DMS79 (cell line): Measurements from ENCODE around the gene MYOG.

Experiments used
- DNase-seq: peaks from one replicate; lab custom pipeline; 2025; lab: John Stamatoyannopoulos, UW

The MYOG gene

DNA sequence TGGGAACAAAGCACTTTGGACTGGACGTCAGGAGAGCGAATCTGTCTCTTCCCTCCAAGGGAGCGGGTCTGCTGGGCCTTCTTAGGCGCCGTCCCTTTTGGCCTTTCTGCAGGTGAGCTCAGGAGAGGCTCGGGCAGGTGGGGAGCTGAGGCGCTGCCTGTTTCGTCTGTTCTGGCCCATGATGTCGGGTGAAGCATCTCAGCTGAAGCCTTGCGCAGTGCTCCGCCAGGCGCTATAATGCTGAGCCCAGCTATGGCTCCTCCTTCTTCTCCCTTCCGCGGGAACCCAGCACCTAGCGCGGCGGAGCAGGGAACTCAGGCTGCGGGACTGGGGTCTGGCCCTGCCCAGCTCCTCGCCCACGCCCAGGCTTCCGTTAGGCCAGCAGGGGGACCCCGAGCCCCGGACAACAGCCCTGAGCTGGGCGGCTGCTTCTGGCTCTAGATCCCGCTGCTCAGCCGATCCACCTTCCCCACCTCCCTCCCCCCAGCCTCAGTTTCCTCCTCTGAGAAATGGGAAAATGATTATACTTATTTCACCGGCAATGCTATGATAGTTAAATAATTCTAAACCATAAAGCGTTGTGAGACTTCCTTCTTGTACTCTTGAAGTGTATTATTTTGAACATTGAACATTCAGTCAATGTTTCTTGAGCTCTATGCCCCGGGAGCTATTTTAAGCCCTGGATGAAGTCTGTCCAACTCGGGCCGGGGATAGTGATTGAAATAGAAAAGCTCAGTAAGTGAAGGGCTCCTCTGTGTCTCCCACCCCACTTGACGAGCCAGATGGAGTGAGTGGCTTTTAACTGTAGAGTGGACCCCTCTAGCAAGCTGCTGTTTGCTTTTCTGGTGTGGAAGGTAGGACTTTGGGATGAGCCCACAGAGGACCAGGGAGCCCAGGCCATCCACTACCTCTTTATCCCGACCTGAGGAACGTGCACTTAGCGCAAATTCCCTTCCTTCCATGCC is 32.1 kb upstream of the MYOG start:
- no peak for DNase-seq

DNA sequence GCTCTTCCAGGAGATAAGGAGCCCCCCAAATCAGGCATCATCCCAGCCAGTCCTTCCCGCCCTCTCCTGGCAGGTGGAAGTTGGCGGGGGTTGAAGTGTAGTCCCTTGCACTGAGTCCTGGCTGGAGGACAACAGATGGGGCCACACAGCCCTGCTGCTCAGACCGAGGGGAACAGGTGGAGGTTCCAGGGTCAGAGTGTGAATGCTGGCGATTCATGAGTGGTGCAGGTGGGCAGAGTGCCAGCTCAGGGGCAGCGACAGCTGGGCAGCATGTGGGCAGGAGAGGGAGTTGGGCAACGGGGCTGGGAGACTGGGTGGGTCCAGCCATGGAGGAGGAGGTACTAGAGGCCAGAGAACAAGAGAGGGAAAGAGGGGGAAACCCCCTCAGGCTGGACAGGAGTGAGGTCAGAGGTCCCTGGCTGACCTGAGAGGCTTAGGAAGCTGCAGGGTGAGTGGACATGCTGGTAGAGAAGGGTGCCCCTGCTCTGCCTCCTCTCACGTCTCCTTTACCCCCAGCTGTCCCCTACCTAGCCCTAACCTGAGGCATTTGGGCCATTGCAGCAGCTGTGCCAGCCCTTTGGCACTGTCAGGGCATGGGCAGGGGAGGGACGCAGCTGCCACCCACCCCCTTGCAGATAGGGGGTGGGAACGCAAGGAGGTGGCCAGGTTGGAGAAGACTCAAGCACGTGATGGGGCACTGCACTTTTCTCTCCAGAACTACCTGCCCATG is 30.4 kb upstream of the MYOG start:
- no peak for DNase-seq

DNA sequence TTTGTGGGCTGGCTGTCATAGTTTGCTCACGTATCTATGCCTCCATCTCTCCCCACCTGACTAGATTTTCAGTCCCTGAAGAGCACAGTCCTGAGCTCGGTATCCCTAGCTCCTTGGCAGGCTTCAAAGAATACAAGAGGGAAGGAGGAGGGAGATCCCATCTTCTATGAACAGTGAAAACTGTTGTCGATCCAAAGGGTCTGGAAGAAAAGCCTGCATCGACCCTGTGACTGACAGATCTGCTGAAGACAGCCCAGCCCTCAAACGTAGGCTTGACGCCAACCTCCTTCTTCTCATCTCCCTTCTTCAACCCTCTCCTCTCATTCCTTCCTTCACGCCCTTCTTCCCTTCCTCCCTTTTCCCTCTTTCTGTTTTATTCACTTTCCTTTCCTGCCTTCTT is 28.4 kb upstream of the MYOG start:
- no peak for DNase-seq

DNA sequence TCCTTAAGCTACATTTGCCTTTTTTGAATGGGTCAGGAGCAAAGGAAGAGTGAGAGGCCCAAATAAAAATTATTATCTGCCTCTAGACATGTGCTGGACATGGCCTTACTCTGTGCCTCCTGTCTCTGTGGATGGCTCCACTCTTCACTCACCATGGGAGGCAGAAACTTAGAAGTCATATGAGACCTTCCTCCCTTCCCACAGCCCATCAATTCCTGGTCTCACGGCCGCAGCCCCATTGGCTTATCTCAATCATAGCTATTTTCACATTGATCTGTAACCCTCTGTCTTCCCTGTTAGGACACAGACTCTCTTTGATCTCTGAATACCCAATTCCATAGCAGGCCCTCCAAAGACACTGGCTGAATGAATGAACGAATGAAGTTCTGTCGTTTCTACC is 27.5 kb upstream of the MYOG start:
- DNase-seq: no peak

DNA sequence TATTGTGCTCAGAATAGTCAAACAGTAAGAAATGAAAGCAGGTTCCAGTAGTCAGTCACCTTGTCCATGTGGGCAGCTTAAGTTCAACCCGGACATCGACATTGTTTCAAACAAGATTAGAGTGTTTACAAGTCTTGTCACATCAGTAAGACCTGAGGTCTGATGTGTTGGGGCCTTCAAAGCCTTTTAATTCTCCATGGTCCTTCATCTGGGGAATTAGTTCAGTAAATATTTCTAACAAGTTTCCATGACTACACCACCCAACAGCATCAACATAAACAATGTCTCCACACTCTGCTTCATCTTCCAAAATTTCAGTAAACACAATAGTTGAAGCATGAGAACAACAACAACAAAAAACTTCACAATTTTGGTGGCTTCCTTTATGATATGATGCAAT is 26.7 kb upstream of the MYOG start:
- DNase-seq: no peak

DNA sequence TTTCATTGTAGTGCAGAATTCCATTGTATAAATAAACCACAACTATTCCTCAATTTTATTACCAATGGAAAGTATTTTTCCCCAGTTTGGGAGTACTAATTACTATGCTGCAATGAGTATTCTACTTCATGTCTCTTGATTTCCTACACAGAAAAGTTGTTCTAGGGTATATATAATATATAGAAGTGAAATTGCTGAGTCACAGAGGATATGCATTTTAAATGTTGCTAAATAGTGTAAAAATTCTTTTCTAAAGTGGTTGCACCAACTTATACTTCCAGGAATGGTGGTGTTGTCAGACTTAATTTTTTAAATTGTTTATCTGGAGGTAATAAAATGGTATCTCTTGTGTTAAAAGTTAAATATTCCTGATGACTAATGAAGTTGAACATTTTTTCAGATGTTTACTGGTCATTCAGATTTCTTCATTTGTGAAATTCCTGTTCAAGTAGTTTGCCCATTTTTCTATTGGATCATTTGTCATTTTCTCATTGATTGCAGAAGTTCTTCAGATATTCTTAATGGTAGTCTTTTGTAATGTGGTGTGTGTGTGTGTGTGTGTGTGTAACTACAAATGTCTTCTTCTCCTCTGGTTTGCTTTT is 19.1 kb upstream of the MYOG start:
- no peak for DNase-seq

DNA sequence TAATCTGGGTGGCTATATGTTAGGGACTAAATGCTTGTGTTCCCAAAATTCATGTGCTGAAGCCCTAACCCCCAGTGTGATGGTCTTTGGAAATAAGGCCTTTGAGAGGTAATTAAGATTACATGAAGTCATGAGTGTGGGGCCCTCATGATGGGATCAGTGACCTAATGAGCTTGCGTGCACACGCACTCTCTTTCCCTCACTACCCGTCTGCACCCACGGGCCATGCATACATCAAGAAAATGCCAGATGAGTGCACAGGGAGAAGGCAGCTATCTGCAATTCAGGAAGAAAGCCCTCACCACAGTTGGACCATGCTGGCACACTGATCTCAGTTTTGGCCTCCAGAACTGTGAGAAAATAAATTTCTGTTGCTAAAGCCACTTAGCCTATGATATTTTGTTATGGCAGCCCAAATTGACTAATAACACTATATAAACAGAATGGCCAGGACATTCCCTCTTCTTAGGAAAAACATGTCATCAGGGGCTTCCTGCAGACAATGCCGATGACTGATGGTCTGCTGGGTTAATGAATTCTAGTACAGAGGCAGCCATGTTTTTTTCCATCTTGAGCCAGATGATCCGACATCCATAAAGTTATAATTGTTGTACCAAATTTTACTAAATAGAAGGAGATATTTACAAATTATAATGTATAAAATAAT is 18.1 kb upstream of the MYOG start:
- no peak for DNase-seq

DNA sequence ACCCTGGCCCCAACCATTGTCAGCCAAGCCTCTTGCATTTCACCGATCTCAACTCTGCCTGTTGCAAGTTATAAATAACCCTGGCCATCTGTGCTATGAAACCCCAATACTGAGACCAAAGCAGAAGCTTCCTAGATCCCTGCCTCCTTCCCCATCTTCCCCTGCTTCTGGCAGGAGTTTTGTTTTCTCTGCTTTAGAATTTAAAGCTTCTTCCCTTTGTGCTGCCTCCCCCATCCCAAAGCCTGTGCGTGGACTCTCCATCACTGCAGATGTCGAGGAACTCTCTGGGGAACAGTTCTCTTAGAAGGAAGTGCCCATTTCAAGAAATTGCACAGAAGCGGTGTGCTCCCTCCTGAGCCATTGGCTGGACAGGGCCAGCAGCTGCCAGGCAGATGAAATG is 17.4 kb upstream of the MYOG start:
- DNase-seq: no peak

DNA sequence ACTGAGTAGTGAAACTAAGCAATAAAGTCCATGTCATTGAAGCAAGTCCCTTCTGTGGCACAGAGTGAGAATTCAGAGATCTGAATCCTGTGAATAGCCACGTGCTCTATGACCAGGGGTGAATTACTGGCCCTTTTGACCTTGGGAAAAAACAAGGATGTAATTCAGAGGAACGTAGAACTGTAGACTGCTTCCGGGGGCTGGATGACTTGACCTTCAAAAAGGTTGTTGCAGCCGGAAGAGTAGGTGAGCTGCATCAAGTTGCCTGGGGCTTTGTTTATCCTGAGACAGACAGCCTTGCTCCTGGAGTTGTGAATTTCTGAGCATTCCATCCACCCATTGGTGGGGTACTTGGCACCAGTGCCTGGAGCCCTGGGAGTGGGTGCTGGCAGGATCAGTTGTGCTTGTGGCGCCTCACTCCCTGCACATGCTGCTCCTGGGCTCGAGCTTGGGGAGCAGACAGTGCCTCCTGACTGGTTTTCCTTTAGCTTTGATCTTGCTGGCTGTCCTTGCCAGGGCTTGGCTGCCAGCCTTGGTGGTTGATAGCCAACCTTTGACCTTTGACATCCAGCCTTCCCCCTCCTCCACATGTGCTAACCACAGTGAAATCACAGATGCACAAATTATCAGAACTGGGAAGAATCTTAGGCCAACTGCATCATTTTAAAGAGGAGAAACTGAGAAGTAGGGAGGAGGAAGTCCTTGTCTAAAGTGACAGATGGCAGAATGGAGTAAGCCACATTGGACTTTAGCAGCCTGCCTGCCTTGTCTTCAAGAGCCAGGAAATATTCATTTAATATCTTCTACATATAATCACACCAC is 16.2 kb upstream of the MYOG start:
- DNase-seq: no peak

DNA sequence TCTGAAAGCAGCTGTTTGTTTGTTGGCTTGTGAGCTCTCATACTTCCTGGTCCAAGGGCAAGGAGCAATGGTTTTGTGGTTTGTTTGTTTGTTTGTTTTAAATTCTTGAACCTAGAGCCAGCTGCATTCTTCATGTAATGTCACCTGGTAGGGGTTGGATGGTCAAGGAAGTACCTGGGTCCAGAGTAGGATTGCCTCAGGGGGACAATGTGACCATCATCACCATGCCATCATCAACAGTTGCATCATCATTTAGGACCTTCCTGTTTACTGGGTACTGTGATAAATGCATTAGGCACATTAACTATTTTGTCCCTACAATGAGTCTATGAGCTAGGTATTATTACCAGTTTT is 14.7 kb upstream of the MYOG start:
- no peak for DNase-seq

DNA sequence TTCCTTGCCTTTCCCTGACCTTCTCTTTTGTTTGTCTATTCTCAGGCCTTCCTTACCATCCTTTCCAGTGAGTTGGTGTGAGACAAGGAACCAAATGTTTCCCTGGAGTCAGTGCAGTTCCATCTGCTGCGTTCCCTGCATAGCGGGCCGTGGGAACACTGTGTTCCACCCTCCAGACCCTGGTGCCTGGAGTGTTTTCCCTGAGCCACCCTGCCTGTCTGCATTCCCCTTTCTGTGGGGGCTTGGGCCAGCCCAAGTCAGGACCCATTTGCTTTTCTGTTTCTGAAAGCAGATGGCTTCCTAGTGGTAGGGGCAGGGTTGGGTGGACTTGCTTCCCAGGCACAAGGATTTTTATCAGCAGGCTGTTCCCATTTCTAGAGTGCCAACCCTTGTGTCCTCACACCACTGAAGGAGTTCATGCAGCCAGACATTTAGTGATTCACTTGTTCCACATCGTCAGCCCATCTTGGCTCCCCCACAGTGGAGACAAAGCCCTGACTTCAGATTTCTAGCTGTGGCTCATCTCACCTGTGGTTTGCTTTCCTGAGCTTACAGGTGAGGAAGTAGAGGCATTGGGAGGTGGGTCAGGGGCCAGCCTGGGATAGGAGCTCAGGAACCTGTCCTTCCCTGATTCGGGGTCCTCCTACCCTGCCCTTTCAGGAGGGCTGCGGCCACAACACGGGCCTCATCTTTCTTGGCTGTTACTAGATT is 14.1 kb upstream of the MYOG start:
- DNase-seq: no peak

DNA sequence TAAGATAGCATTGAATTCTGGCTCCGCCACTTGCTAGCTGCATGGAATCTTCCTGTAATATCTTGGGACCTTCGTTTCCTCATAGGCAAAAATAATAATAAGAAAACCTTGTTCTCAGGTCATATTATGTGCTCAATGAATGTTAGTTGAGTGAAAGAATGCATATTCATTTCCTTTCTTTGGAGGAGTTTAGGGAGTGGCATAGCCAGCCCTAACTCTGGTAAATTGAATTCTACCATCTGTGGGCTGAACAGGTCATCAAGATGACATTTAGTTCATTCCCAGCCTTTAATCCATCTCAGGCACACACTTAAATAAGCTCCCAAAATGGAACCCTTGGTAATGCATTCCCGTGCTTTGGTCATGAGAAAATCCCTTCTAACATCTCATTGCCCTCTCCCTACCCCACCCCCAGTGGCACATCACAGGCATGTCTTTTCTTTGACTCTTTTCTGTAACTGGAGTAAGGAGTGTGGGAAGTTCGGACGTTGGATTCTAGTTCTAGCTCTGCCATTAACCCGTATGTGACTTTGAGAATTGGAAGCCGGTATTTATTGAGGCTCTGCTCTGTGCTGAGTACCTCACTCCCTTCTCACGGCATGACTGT is 13.2 kb upstream of the MYOG start:
- DNase-seq: no peak

DNA sequence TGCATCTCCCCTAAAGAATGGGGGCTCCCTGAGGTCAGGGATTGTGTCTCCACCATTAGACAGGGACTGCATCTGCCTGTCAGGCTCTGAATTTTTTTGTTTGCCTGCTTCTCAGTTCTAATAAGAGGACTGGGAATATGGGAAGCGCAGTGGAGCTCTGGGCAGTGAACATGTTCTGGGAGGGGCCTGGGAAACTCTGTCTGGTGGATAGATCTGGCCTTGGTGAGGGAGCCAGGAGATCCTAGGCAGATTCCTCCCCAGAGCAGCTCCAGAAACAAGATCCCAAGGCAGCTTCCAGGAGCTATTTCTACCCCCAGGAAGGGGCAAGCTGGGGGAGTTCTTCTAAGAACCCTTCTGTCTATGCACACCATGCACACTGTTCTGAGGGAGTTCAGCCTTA is 12.6 kb upstream of the MYOG start:
- DNase-seq: no peak

DNA sequence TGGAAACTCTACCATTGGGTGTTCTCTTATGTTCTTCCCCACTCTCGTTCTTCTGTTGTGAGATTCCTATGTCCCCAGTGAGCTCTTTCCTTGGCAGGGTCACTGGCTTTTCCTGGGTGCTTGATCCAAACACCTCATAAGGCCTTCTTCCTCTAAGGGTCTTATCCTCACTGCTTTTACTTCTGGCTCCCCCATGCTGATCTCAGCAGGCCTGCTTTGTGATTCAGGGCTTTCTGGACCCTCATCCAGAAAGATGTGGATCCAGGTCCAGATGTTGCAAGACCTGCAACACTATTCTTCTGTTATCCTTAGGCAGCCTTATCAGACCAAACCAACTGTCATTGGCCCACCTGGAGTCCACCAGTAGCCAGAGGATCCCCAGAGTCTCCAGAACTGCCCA is 11.2 kb upstream of the MYOG start:
- DNase-seq: no peak

DNA sequence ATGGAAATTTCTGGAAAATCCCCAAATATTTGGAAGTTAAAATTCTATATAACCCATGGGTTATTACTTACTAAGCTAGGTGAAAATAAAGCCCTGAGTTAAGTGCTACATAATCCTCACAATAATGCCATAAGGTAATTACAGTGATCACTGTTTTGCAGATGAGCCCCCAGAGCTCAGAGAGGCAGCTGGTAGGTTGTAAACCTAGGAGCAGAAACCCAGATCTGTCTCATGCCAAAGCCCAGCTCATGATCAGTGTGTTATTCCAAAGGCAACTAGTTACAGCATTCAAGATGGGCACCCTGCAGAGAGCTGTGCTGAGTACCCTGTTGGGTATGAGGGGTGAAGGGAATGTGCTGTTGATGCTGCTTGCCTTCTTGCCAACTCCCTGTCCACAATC is 10.8 kb upstream of the MYOG start:
- DNase-seq: no peak

DNA sequence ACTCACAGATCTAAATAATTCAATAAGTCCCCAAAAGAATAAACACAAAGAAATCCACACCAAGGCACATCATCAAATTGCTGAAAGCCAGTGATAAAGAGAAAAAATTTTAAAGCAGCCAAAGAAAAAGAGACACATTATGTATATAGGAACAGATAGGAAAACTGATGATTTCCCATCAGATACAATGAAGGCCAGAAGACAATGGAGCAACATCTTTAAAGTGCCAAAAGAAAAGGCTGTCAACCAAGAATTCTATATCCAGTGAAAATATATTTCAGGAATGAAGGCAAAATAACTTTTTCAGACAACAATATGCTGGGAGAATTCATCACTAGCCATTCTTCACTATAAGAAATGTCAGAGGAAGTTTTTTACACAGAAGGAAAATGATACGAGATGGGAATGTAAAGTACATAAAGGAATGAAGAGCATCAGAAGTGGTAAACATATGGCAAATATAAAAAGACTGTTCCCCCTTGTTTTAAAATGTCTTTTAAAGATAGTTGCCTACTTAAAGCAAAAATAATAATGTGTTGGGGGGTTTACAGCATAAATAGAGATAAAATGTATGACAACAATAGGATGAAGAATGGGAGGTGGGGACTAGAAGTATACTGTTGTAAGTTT is 9.4 kb upstream of the MYOG start:
- no peak for DNase-seq

DNA sequence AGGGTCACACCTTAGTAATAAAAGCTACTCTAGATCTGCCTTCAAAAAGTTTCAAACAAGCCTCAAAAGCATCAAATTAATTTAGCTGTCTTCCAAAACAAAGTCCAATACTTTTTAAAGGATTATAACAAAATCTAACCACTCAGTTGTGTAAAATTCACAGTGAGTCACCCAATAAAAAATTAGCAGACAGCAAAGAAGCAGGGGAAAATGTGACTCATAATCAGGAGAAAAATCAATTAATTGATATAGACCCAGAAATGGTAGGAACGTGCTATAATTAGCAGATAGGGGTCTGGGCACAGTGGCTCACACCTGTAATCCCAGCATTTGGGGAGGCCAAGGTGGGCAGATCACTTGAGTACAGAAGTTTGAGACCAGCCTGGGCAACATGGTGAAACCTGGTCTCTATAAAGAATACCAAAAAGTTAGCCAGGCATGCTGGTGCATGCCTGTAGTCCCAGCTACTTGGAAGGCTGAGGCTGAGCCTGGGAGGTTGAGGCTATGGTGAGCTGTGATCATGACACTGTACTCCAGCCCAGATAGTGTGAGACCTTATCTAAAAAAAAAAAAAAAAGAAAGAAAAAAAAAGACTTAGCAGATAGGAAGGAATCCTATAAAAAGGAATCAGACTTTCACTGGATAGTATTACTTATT is 8.1 kb upstream of the MYOG start:
- DNase-seq: no peak

DNA sequence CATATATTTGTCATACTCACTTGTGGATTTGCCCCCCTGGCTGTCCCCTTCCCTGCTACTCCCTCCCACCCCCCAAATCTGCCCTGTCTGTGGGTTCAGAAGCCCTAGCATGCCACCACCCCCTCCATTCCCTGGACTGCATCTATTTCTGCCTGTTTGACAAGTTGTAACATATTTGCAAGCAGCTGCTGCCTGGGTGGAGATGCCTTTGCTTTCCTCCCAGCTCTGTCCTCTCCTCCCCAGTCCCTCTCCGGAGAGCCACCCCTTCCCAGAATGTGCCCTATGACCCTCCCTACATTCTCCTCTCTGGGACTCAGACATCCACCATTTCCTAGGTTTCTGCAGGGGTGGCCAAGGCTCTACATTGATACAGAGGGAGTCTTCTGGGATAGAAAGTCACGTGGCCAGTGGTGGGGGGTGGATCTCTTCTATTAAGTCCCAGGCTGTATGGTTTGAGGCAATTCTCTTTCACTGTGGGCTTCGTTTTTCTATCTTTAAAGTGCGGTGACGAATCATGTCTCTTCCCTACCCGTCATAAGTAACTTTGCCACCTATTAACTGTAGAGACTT is 6.0 kb upstream of the MYOG start:
- DNase-seq: no peak

DNA sequence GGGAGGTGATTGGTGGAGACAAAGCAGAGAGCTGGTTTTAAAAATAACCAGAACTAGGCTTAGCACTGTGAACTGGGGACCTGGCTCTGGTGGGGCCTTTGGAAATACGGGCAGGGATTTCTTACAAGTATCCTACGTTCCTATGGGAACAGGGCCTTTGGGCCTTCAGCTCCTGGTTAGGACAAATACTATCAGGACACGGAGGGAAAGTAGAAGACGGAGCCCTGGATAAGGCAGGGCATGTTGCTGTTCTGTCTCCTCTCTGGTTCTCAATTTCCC is 5.3 kb upstream of the MYOG start:
- no peak for DNase-seq
